ENCODE results near the gene GTF2A1L.

Gene GTF2A1L

DNA sequence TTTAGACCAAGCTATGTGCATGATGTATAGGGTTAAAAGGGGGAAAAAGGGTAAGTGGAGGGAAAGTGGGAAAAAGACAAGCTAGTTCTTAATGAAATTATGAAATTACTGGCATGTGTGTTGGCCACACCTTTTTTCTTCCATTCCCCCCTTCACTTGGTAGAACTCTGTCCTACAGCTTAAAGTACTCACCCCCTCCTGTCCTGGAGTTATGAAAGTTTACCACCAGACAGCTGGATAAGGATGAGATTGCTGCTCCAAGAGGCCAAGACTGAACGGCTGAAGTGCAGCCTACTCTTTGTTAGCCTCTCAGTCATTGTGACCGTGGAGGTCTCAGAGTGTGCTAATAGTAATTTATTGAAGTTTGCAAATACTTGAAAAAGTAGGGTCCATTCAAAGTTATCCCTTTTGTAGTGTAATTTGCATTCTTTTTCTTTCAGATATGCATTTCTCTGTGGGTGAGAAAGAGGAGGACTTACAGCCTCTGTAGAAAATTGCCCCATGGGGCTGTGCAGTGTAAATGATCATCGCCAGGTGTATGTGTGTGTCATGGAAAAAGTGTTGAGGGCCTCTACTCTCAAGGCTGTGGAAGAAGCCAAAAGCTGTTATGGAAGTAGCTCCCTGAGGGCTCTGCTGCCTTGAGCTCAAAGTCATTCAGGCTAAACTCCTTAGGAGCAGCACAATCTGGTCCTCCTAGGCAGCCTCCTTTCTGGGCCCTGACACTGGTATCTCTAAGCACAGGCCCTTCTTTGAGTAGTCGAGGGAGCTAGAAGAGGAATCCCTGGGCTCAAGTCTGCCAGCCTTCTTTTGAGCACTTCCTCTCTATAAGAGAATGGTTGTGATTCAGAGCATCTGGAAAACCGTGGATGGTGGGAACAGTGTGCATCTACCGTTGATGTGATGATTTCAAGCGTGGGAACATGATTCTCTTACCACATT is 91.7 kb downstream of the GTF2A1L start:
- no peak for DNase-seq

DNA sequence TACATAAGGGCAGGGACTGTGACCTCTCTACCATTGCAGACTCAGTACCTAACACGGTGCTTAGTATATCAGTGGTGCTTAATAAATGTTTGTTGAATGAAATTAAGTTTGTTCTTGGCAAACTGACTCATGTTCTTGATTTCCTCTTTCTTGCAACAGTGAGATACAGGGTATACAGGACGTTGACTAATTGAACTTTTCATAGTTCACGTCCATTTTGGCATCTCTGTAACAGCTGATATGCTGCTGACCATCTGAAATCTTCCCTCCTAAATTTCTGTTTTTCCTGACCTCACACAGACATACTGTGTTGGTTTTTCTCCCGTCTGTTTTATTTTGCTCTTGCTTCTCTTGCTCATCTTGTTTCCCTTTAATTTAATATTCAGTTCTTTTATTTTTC is 93.7 kb downstream of the GTF2A1L start:
- DNase-seq, result no peak

DNA sequence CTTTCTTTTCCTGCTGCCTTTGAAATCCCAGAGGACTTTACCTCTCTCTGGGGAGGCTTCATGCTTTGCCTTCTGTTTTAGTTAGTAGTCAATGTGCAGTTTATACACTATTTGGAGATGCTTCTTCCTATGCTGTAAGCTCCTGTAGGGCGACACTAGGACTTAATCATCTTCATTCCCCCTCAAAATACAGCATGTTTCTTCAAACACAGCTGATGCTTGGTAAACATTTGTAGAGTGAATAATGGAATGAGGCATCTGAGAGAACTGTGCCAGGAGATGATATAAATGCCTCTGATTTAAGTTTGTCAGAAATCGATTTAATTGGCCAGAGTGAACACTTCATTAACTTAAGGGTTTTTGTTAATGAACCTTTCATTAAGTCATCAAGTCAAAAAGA is 94.5 kb downstream of the GTF2A1L start:
- DNase-seq, result no peak

DNA sequence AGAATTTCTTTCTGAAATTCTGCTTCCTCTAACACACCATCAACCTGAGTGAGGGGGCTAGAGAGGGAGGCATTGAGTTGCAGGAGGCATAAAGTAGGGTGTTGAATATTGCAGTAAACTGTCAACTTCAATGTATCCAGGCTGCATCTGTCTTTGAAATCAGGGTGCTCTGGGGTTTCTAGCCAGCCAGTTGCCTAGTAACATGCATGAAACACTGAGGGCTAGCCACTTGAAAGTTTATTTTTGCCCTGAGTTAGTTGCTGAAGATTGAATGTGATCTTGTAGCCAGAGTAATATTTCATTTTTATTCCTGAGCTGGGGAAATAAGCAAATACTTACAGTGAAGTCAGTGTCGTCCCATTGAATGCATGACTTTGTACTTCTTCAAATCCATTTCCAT is 96.0 kb downstream of the GTF2A1L start:
- no peak for DNase-seq

- DNase-seq, result no peak
Observed at GRCh38 chr2:48714245-48714644, 96.6 kb downstream of the GTF2A1L start.

- DNase-seq, result no peak
Observed at GRCh38 chr2:48715042-48715899, 97.6 kb downstream of the GTF2A1L start.

- DNase-seq, result no peak
Observed at GRCh38 chr2:48715956-48716355, 98.3 kb downstream of the GTF2A1L start.

GRCh38 chr2:48717846-48718245 is 100.2 kb downstream of the GTF2A1L start:
- no peak for DNase-seq

DNA sequence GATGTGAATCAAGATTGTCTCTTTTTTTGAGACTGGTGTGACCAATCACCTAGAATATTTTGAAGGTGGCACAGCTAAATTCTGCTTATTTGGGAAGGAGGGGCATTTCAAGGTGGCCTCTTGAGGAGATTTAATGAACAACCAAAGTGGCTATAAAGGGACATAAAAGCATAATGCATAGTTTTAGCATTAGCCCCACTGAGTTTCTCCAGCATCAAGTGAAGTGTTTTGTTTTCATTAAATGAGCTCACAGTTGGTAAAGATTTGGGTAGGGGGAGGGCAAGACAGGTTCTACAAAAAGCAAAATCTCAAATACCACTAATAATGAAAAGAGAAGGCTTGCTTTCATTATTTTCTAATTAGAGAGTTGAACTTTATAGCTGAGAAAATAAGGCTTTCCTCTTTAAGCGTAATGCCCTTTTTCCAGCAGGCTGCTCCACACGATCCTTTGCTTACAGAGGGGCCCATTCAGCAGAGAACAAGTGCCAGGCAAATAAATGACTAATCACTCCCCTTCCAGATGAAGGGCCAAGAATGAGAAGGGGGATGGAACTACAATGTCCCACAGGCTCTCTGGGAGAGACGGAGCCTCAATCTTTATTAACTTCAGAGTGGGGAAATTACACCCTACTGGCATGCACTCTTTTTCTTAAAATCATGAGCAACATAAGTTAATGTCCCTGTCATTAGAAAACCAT is 102.0 kb downstream of the GTF2A1L start:
- no peak for DNase-seq

- DNase-seq, result no peak
Observed at GRCh38 chr2:48721158-48721557, 103.5 kb downstream of the GTF2A1L start.

DNA sequence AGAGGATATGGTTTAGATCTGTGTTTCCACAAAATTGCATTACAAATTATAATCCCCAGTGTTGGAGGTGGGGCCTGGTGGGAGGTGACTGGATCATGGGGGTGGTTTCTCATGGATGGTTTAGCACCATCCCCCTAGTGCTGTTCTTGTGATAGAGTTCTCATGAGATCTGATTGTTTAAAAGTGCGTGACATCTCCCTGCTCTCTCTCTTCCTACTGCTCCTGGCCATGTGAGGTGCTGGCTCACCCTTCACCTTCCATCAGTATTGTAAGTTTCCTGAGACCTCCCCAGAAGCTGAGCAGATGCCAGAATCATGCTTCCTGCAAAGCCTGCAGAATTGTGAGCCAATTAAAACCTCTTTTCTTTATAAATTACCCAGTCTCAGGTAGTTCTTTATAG is 104.7 kb downstream of the GTF2A1L start:
- no peak for DNase-seq

DNA sequence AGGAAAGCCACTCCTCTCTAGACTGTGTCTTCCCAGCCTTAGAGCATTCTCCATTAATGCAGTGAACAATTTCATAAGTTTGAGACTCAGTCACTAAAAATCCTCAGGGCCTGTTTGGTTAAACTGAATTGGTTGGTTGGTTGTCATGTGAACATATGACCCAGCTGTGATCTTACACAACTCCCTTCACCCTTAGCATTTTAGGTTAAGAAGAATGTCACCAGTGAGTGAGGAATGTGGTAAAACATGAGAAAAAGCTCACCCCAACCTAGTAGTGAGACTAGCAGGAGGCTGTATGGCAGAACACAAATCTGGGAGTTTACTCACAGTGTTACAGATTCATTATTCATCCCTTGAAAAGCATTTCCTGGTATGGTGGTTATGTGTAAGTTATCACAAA is 105.5 kb downstream of the GTF2A1L start:
- no peak for DNase-seq

GRCh38 chr2:48724278-48724677 is 106.6 kb downstream of the GTF2A1L start:
- no peak for DNase-seq

DNA sequence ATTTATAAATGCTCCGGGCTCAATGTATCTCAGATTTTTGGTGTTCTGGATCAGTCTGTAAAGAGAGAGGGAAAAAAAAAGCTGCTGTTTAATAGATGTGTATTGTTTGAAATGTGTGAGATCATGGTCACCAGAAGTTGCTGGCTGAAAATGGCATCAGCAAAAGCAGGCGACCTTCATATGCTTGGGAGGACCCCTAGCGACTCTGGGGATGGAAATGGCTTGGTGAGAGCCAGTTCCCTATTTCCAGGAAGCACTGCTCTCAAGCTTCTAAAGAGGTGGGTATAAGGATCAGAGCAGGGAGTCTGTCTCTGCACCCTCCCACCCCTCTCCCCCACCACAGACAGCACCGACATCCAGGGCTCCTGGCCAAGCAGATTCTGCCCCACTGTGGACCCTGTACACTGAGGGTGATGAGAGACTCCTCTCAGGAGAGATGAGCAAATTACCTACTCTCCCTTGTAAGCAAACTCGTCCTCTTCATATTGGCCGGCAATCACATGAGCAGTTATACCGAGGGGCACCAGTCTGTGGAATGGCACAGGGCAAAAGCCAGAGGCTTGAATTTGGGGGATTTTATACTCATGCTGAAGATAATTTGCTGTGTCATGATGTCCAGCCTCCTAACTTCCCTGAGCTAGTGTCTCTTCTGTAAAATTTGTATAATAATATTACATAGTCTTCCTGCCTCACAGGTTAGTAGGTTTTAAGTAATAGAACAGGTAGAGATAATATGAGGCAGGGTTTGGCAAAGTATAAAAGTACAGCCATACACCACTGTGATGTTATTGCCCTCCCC is 108.2 kb downstream of the GTF2A1L start:
- no peak for DNase-seq

DNA sequence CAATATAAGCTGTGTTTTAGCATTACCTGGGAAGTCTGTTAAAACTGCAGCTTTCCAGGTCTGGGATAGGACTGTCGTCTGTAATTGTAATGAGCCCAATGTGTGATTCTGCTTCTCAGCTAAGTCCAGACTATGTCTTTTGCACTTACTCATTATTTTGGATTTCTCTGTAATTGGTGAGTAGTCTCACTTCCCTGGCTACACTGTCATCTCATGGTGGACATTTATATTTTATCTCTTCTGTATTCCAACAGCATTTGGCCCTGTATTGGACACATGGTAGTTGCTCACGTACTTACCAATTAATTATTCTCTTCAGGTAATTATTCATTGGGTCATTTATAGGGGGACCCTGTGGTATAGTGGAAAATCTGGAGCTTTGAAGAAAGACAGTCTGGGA is 109.9 kb downstream of the GTF2A1L start:
- no peak for DNase-seq

GRCh38 chr2:48728295-48728694 is 110.6 kb downstream of the GTF2A1L start:
- no peak for DNase-seq

- no peak for DNase-seq
Observed at GRCh38 chr2:48728840-48729239, 111.2 kb downstream of the GTF2A1L start.

Measured in stimulated activated CD4-positive, alpha-beta T cell treated with anti-CD3 and anti-CD28 coated beads, Interleukin-4, amount 100 ng/mL, for 4 hours (primary cell).